GM18502 (cell line): ENCODE results near the gene PNMA6E.

Experiments
- ATAC-seq: cut with Tn5 transposase; IDR thresholded peaks from one replicate; pipeline ENCODE4 v1.9.1; 2021; ENCODE audit warnings: mild to moderate bottlenecking; ENCODE audit not compliant: unreplicated experiment, poor library complexity

Gene PNMA6E

DNA sequence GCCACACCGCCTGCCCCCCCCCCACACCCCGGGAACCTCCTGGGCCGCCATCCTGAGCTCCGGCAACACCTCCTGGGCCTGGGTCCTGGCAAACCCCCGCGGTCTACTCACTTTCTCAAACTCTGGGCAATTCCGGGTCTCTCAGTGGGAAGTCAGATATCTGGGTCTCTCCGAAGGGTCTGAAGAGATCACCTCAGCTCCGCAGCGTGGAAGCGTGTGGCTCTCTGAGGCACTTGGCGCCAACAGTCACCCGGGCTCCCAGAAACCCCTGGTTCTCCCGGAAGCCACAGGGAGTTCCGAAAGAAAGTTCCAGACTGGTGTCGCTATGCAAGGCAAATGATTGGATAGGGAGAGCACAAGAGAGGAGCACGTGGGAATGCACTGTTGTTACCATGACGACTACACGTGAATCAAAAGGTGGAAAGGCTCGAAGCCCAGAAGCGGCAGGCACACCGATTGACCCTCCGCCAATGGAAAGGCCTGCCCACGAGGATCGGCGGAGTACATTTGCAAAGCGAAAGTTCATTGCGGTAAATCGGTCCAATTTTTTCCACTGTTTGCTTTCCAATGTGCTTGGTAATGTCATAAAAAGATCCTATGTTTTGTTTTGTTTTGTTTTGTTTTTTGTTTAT lies at the start of gene PNMA6E:
Gene PNMA6E (minus strand): TSS at position 218 of the 632 bp plus-strand sequence. CDS start 2,501 bp downstream, outside the sequence.
- no peak for ATAC-seq

DNA sequence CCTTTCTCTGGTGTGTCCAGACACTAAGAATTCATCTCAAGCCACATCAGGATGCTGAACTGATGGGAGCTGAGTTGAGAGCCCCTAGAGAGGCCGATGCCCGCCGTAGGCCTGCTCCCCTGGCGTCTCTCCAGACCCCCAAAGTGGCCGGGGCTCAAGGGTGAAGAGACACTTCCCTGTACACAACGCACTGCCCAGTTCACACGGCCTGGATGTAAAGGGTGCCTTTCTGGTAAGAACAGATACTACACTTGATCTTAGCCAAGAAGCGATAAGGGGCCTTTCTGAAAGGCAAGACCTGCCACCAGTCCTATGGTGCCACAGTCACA lies 49.8 kb upstream of the PNMA6E start:
- no peak for ATAC-seq

DNA sequence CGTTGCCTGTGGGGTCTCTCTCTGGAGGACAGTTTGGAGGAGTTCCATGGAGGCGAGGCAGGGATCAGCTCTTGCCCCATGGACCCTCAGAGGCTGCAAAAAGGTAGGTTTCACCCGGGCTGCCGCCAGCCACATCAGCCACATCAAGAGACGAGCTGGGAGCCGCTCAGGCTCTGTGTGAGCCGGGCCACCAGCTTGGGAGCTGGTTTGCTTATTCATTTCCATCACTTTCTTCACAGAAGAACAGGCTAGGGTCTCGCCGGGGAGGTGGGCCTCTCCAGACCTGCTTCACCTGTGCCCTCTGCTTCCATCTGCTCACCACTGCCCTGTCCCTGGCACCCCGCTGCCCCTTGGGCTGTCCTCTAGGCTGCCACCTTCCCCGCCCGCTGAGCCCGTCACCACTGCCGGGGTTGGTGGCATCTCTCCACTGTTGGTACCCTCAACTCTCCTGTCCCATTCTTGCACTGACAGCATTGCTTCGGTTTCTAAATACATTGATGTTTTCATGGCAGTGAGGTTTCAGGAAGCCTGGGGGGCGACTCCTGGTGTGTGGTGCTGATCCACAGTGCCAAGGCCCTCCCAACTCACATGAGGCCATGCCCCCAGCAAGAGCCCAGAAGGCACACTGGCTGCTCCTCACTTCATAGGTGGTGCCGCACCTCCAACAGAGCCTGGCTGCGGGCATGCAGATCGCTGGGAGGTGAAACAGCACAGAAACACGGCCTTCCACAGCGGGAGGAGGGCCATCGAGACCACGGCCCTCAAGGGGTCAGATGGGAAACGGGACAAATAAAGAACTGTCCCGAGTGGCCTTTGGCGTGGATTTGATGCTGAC lies 49.2 kb upstream of the PNMA6E start:
- no peak for ATAC-seq

- no peak for ATAC-seq
Measured at GRCh38 chrX:153449368-153450113, 48.4 kb upstream of the PNMA6E start.

- ATAC-seq, result no peak
Measured at GRCh38 chrX:153448556-153449367, 47.6 kb upstream of the PNMA6E start.

DNA sequence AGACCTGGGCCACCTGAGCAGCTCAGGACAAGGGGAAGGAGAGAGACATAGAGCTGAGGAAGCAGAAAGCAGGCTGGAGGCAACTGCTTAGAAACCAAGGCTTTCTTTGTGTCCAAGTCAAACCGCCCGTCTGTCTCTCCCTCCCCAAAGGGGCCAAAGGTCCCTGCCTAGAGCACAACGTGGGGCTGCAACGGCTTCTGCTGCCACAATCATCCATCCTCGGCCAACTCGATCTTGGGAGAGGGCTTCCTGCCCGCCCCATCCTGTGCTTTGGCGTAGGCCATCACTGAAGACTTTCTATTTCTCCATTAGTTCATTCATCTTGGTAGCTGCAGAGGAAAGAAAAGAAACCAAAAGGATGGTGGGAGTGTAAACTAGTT lies 46.4 kb upstream of the PNMA6E start:
- ATAC-seq, result no peak

DNA sequence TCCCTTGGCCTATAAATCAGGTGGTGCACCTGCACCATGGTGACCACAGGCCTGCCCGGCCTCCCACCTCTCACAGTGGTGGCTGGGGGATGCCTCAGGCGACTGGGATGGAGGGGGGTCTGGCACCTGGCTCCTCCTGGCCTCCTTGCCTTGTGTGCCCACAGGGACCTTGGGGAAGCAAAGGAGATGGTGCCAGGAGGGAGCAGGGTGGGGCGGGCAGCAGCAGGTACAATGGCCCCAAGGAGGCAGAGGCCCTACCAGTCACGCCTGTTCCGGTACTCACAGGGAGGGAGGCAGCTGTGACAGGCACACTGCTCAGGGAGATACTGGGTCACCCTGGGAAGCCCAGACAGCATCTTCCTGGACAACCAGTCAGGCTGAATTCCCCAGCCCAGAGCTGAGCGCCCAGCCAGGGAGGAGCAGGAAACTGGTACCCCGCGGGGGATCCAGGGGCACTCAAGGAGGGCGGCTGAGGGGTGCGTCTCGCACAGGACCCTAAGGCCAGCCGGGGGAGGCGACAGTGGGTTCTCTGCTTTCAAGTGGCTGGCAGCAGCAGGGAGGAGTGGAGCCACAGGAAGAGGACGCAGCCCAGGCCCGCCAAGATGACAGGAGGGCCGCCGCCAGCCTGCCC lies 45.9 kb upstream of the PNMA6E start:
- no peak for ATAC-seq

DNA sequence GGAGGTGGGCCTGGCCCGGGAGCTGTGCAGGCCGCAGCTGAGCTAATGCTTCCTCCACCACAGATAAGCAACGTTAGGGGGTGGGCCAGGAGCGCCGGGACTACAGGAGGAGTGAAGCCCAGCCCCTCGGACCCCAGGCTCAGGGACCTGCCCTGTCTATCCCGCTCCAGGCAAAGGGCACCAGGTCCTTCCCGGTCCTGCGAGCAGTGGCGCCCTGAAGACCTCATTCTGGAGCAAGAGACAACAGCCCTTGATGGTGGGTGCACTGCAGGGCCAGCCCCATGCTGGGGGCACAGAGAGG lies 45.4 kb upstream of the PNMA6E start:
- ATAC-seq, result no peak

DNA sequence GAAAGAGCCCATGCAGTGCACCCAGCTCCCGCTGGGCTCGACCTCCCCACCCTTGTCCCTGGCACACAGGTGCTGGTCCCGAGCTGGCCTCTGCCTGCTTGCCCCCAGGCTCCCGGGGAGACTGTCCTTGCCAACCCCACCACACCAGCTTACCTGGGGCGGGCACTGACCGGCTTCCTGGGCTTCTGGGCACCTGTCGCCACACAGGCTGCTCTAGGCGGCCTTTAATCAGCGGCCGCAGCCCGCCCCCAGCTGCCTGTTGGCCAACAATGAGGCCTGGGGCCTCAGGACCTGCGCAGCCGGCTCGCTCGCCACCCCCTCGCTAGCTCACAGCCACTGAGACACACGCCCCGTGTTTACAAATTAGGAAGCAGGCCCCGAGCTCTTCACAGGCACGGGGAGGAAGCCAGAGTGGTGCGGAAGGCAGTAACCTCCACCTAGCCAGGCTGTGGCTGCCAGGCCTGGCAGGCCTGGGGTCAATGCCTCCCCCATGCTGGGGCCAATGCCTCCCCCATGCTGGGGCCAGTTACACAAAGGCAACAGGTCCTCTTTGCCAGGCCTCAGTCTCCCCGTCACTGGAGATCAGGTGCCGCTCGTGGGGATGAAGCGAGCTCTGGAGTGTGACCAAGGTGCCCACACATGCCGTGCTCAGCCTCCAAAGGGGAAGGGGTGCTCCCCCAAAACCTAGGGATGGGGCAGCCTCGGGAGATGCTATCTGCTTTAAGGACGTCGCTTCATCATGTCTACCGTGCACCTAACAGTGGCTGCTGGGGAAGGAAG lies 44.9 kb upstream of the PNMA6E start, which contains the start of gene TREX2:
Gene TREX2 (minus strand): TSS at position 201 of the 780 bp plus-strand sequence. CDS start 626 bp downstream, outside the sequence.
- ATAC-seq, result no peak

DNA sequence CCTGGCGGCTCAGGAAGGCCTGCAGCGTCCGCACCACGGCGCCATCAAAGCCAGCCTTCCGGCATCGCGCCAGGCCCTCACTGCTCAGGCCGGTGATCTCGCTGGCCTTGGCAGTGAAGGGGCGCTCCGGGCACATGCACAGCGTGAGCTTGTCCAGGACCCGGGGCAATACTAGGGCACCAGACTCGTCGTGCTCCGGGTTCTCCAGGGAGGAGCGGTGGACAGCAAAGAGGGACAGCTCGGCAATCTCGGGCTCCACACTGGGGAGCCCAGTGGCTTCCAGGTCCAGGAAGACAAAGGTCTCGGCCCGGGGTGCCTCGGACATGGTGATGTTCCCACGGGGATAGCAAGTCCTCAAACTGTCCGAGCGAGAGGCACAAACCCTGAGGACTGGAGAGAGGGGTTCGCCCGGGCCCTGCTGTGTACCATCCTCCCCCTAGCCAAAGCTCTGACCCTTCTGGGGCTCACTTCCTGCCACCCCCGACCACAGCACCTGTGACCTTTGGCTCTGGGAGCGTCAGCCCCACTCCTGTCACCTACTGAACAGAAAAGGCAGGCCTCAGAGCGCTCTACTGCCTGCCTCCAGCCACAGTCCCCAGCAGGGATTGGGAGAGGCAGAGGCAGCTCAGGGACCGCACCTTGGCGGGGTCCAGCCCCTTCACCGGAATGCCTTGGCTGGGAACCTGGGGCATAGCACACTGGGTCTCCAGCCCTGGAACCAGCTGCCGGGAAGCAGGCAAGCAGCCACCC lies 44.1 kb upstream of the PNMA6E start:
- no peak for ATAC-seq

DNA sequence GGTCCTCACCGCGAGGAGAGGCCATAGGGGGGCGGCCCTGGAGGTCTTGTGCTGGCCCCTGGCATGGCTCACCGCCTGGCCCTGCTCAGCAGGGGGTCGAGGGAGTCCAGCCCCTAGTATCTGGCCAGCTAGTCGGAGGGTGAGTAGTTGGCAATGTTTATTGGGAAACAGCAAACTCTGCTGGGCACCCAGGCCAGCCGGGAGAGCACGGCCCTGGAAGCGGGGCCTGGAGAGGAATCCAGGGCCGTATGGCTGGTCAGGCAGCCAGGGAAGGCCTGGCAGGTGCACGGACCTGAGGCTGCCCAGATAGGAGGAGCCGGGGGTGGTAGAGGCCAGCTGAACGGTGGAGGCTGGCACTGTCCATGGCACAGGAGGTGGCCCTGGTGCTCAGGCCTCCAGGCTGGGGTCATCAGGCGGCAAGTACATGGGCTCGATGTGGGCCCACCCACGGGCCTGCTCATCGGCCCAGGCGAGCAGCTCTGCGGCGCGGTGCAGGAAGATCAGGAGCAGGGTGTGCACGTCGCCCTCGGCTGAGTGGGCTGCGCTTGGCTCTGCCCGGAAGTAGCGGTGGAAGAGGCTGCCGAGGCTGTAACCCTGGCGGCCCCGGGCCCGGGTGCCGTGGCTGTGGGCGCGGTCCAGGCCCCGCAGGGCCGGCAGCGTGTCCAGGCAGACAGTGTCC lies 43.3 kb upstream of the PNMA6E start:
- ATAC-seq, result no peak

DNA sequence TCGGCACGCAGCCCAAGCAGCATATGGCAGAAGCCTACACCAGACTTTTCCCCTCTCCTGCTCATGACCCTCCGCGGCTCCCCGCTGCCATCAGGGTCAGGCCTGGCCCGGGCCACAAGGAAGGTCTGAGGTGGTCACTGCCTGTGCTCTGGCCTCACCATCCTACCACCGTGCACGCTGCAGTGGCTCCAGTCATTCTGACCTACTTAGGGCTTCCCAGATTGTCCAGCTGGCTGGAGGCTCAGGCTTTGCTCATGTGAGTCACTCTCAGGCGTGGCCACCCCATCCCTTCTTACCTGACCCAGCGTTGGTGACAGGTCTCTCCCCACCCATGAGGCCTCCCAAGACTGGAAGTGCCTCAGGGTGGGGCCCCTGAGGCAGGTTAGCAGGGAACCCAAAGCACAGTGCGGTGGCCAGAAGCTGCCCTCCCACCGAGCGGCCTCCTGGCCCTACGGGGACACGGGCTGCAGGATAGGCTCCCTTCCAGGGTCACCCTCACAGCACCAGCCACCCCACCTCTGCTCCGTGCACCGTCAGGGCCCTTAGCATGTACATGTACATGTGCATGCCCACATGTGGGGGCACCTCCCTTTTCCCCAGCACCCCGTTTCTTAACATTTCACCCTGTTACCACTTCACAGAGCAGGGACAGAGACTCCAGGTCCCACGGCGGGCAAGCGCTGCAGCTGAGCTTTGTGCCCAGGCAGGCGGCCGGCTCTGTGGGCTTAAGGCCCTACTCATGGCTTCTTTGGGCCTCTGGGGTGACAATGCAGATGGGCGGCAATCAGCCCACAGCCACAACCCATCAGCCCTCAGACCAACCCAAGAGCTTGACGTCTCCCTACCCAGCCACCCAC lies 42.6 kb upstream of the PNMA6E start:
- no peak for ATAC-seq

- ATAC-seq, result no peak
Measured at GRCh38 chrX:153442463-153442862, 41.3 kb upstream of the PNMA6E start.

DNA sequence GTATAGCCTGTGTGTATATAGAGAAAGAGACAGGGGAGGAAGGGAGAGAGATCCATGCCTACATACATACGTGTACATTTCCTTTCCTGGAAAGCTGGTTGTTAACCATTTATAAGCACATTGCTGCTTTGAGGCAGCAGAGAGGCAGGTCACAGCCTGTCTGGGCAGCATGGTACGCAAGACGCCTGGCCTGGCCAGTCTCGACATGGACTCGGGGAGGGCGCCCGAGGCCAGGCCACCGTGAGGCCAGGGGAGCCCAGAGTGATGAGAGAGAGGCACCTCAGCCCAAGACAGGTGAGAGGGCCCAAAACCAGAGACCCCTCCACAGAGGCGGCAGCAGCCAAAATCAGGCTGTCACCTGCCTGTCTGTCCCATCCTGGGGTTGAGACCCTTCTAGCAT lies 40.8 kb upstream of the PNMA6E start:
- ATAC-seq, result no peak

- ATAC-seq, result no peak
Measured at GRCh38 chrX:153441296-153441695, 40.1 kb upstream of the PNMA6E start.

GRCh38 chrX:153440556-153441135 lies 39.5 kb upstream of the PNMA6E start:
- ATAC-seq, result no peak

DNA sequence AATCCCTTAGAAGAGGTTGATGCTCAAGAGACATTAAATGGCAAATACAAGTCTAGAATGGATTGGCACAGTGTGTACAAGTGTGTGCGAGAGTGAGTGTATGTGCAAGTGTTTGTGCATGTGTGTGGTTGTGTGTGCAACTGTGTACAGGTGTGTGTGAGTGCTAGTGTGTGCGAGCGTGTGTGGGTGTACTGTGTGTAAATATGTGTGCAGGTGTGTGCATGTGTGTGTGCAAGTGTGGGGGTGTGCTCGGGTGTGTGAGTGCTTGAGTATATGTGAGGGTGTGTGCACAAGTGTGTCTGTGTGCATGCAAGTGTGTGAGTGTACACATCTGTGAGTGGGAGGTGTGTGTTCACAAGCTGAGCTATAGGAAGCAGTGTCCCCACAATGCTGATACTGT lies 38.8 kb upstream of the PNMA6E start:
- ATAC-seq, result no peak
